ENCODE data around the gene PAX5.
A peak's percentile ranks its signal among the peaks of the same experiment; 100 is the strongest.

Gene PAX5

DNA sequence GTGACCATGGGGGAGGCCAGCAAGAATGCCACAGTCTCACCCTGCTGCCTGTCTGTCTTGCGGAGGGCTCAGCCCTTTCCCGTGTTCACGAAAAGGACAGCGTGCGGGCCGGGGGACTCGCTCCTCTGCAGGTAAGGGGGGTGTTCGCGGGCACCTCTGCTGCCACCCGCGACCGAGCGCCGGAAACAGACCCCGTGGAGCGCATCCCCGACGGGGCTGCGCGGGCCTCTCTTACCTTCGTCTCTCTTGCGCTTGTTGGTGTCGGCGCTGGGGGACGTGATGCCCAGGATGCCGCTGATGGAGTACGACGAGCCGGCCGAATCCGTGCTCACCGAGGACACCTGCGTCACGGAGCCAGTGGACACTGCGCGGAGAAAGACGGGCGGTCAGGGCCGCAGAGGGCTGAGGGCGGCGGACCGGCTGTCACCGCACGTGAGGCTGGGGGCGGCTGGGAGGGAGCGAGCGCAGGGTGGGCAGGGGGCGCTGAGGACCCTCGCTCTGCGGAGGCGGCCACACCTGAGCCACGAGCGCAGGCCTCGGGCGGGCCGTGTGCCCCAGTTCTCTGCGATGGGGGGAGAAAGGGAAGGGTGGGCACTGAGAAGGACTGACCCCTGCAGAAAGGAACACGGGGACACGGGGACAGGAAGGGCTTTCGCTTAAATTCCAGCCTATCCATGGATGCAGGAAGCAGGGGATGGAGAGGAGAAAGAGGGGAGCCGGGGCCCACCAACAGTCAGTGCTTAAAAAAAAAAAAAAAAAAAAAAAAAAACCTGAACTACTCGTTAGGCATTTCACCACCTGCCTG lies 31.5 kb downstream of the PAX5 start:
- peaks cover 45% of the 10 kb centered on the region for H3K27me3 ChIP-seq
- peak overlapping the region; percentile 93 for H3K4me2 ChIP-seq

DNA sequence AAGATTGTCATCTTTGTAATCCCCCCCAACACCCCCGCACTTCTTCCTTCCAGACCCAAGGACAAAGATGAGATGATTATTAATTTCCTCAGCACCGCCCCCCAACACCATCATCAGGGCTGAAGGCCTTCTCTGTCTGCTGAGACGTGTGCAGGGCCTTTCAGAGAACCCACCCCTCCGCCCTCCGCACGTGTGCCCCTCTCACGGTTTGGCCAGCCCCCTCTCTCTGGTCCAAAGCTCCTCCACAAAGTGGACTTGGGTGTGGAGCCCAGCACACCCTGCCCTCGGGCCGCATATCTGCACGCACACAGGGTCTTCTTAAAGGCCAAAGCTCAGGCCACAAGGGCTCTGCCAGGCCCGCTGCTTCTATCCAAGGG lies 32.0 kb downstream of the PAX5 start:
- H3K9ac ChIP-seq = peak overlapping the region; percentile 35
- H3K36me3 ChIP-seq = peaks cover 97% of the 10 kb centered on the region
- H3K9me3 ChIP-seq = no peaks in the 10 kb centered on the region

More for the DNA sequence above, 31.5 kb downstream of the PAX5 start:
- no peaks in the 10 kb centered on the region for H3K9me3 ChIP-seq
- TF ChIP-seq Cebpa-rat (IDR thresholded peaks at IDR 0.05) = no peak
- H3K27ac ChIP-seq = peak overlapping the region; percentile 57
- H3K4me3 ChIP-seq = peak overlapping the region; percentile 34; the same call in 1 of the 2 replicates
- H3K36me3 ChIP-seq = peaks cover 97% of the 10 kb centered on the region
- peaks cover 100% of the 10 kb centered on the region for H4K20me1 ChIP-seq
- peaks cover 100% of the 10 kb centered on the region for H3K4me1 ChIP-seq
- peak overlapping the region; percentile 35 for H3K9ac ChIP-seq

DNA sequence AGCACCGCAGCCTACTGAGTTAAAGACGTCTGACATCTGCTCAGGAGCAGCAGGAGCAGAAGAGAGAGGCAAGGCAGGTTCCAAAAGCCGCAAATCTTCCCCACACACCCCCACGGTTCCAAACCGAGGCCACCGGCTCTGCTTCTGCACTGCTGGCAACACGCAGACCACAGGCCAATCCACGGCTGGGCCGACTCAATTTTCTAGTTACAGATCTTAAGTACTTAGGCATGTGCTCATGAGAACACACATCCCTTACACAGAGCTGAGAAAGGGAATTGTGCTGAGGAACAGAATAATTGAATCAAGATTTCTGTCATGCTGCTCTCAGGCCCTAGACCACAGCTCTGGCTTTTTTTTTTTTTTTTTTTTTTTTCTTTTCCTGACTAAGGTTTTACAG lies 32.6 kb downstream of the PAX5 start:
- peak overlapping the region; percentile 35; the same call in 1 of the 2 replicates for H3K9ac ChIP-seq
- H3K4me3 ChIP-seq = no peak overlapping the region
- H3K27me3 ChIP-seq = peaks cover 45% of the 10 kb centered on the region
- H3K4me2 ChIP-seq = peak overlapping the region; percentile 93
- no peak overlapping the region for H3K27ac ChIP-seq
- H3K9me3 ChIP-seq = no peaks in the 10 kb centered on the region
- H3K36me3 ChIP-seq = peaks cover 97% of the 10 kb centered on the region
- no peak for TF ChIP-seq Cebpa-rat (IDR thresholded peaks at IDR 0.05)
- peaks cover 100% of the 10 kb centered on the region for H4K20me1 ChIP-seq
- H3K4me1 ChIP-seq = peaks cover 100% of the 10 kb centered on the region

More for the DNA sequence above, 32.0 kb downstream of the PAX5 start:
- peak overlapping the region; percentile 93 for H3K4me2 ChIP-seq
- peak overlapping the region; percentile 57 for H3K27ac ChIP-seq
- no peak for TF ChIP-seq Cebpa-rat (IDR thresholded peaks at IDR 0.05)
- H4K20me1 ChIP-seq = peaks cover 100% of the 10 kb centered on the region
- peaks cover 100% of the 10 kb centered on the region for H3K4me1 ChIP-seq
- H3K4me3 ChIP-seq = peak overlapping the region; percentile 34; the same call in 1 of the 2 replicates
- H3K27me3 ChIP-seq = peaks cover 45% of the 10 kb centered on the region

DNA sequence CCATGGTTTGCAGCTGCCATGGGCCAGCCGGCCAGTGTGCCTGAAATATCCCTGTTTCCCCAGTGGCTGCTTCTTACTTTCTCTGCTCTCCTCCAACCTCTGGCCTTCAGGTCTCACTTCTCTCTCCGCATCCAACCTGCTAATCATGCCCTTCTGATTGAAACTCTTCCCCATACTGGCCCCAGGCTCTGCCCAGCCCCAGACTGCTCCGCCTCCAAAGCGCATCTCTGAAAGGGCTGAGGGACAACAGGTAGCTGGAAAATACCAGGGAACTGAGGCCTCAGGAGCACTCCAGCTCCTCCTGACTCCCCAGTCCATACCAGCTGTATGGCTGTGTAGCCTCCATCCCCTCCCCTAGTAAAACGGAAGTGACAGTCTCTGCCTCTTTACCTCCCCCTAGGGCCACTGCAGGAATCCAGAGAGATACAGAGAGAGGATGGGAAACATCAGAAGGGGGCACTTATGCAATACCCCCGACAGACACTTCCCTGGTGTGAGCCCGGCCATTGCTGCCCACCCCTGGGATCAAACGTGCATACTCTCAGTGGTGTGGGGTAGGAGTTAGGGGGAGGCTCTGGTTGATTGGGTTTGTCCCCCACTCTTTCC lies 34.2 kb downstream of the PAX5 start:
- H3K4me1 ChIP-seq = peaks cover 100% of the 10 kb centered on the region
- peak overlapping the region; percentile 7; the same call in 1 of the 2 replicates for H3K27ac ChIP-seq
- no peak overlapping the region; the same call in 1 of the 2 replicates for H3K9ac ChIP-seq
- H4K20me1 ChIP-seq = peaks cover 100% of the 10 kb centered on the region
- H3K36me3 ChIP-seq = peaks cover 97% of the 10 kb centered on the region
- TF ChIP-seq Cebpa-rat (IDR thresholded peaks at IDR 0.05) = peak; percentile 15; the same call in 1 of the 2 replicates
- H3K9me3 ChIP-seq = no peaks in the 10 kb centered on the region
- 0 out of 2 replicates have a peak overlapping the region, but pooled peaks have one; percentile 18 for H3K4me3 ChIP-seq
- H3K4me2 ChIP-seq = peak overlapping the region; percentile 93
- peaks cover 34% of the 10 kb centered on the region for H3K27me3 ChIP-seq

DNA sequence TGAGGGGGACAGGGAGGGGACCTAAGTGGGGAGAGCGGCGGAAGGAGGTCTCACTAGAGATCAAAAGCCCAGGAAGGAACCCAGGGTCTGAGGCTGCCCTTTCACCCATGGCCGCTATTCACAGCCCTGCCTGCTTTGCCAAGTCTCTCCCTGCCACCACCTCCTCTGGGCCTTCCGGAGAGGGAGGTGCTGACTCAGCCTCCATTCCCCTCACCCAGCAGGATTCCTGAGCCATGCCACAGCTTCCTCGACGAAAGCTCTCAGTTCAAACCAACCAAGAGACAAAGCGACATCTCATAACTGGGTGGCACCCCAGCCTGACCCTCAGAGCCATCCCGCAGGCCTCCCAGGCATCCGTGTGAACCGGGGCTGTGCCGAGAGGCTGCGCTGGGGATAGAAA lies 36.7 kb downstream of the PAX5 start:
- Histone ChIP-seq H4K20me1 (peaks cover 100% of the 10 kb centered on the region), H3K36me3 (peaks cover 93% of the 10 kb centered on the region), H3K9me3 (no peaks in the 10 kb centered on the region), H3K27me3 (peaks cover 15% of the 10 kb centered on the region), H3K4me1 (peaks cover 99% of the 10 kb centered on the region), H3K27ac (peak overlapping the region; percentile 85), H3K4me3 (peak overlapping the region; percentile 50), H3K9ac (peak overlapping the region; percentile 71), H3K4me2 (peak overlapping the region; percentile 93)
- no peak for TF ChIP-seq Cebpa-rat (IDR thresholded peaks at IDR 0.05)

DNA sequence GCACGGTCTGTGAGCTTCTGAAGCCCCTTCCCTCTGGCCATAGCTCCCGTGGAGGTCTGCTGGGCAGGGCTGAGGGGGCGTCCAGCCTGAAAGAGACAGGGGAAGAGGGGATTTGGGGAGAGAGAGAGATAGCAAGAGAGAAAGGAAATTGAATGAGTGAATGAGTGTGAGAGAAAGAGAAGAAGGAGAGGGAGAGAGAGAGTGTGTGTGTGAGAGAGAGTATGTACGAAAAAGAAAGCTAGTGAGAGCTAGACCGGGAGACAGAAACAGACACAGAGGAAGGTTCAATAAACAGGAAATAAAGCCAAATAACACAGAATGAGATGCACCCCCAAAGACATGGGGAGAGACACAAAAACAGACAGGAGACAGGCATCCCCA lies 37.4 kb downstream of the PAX5 start:
- TF ChIP-seq Cebpa-rat (IDR thresholded peaks at IDR 0.05) = no peak
- H3K36me3 ChIP-seq = peaks cover 89% of the 10 kb centered on the region
- peaks cover 100% of the 10 kb centered on the region for H4K20me1 ChIP-seq
- no peaks in the 10 kb centered on the region for H3K9me3 ChIP-seq
- H3K27ac ChIP-seq = peak overlapping the region; percentile 85
- peaks cover 7% of the 10 kb centered on the region for H3K27me3 ChIP-seq
- peaks cover 95% of the 10 kb centered on the region for H3K4me1 ChIP-seq
- H3K4me2 ChIP-seq = peak overlapping the region; percentile 93
- peak overlapping the region; percentile 71 for H3K9ac ChIP-seq
- H3K4me3 ChIP-seq = peak overlapping the region; percentile 50

DNA sequence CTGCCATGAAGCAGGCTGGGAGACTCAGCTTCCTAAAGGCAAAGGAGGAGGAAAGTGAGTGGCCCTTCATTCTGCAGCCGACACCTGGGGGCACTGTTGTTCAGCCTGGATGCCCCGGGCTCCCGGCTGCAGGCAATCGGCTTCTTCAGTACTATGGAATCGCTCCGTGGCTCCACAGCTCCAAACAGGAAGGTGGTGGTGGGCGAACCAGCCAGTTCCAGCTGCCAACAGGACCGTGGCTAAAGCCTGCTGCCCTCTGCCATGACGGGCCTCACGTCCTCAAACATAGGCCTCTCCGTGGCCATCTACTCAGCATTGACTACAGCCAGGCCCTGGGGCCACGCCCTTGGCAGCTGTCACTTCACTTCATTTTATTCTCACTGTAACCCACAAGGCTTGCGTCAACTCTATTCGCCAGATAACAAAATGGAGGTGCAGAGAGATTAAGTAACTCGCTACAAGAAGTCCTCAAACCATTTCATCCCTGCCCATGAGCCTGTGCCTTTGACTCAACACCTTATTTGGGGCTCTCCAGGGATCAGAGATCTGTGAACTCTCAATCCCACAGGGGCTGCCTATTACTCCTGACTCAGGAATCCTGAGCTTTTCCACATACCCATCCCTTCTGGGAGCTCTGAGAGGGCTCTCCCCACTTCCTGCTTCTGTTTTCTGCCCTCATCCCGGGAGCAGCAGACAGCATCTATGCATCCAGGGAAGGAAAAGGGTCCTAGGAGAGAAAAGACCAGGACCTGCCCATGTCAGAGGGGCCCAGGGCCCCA lies 38.0 kb downstream of the PAX5 start:
- 0 out of 2 replicates have a peak, but pooled peaks cover 6% of the 10 kb centered on the region for H3K9me3 ChIP-seq
- no peak for TF ChIP-seq Cebpa-rat (IDR thresholded peaks at IDR 0.05)
- peaks cover 100% of the 10 kb centered on the region for H4K20me1 ChIP-seq
- peak overlapping the region; percentile 85 for H3K27ac ChIP-seq
- peaks cover 90% of the 10 kb centered on the region for H3K36me3 ChIP-seq
- H3K4me1 ChIP-seq = peaks cover 90% of the 10 kb centered on the region
- H3K9ac ChIP-seq = peak overlapping the region; percentile 71
- peak overlapping the region; percentile 50 for H3K4me3 ChIP-seq
- H3K27me3 ChIP-seq = peaks cover 2% of the 10 kb centered on the region; the same call in 1 of the 2 replicates
- peak overlapping the region; percentile 93 for H3K4me2 ChIP-seq

DNA sequence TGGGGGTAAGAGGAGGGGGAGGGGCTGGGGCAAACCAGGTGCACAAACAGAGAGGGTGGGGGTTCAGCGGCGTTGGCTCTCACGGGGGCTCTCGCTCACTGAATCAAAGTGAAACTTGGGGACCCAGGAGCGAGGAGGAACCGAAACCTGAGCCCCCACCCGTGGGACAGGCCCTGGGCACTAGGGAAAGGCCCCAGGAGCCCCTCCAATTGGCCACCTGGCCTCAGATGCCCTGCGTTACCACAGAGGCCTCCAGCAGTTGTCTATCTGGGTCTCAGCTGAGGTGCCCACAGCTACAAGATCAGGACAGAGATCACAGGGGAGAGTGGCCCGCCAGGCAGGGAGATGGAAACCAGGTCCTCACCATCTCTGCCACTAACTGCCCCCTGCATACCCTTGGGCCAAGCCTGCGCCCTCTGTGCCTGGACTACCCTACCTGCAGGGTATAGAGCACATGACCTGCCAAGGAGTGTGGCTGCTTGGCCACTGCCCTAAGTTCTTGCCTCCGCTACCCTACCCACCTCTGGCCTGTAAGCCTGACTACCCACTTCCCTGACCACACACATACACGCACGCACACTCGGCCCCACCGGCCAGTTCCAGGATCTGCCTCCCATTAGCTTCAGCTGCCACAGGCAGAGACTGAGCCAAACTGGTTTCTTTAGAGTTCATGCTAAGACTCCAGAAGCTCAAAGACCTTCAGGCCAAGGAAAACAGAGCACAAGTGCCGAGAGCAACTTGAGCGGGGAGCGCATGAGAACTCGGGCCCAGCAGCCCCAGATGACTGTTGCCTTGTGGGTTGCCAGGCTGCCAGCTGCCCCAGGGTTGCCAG lies 39.9 kb downstream of the PAX5 start:
- H3K9me3 ChIP-seq = 0 out of 2 replicates have a peak, but pooled peaks cover 6% of the 10 kb centered on the region
- H3K36me3 ChIP-seq = peaks cover 90% of the 10 kb centered on the region
- H3K9ac ChIP-seq = peak overlapping the region; percentile 71
- H3K27me3 ChIP-seq = peaks cover 14% of the 10 kb centered on the region
- TF ChIP-seq Cebpa-rat (IDR thresholded peaks at IDR 0.05) = no peak
- peak overlapping the region; percentile 45 for H3K4me3 ChIP-seq
- peaks cover 100% of the 10 kb centered on the region for H4K20me1 ChIP-seq
- H3K27ac ChIP-seq = peak overlapping the region; percentile 85
- H3K4me2 ChIP-seq = peak overlapping the region; percentile 93
- H3K4me1 ChIP-seq = peaks cover 70% of the 10 kb centered on the region
